K562 (cell line): Measurements from ENCODE around the gene CPLANE2. TPM values are rescaled to one million over a fixed set of nuclear protein-coding genes. Genes with fewer than 3 reads are reported as not detected.

Experiments used
- CBX1 ChIP-seq: sonication (generic); IDR thresholded peaks from 2 replicates; pipeline ENCODE4 v1.6.1; 2016; ENCODE audit warnings: antibody characterized with exemption, low read depth, mild to moderate bottlenecking
- CTBP1 ChIP-seq: fragments of 450-650 bp; IDR thresholded peaks from 2 replicates; pipeline ENCODE4 v1.6.1; 2016; ENCODE audit warnings: borderline replicate concordance
- CTCF ChIP-seq, 3 experiments: IDR thresholded peaks in 2 of 3; conservative IDR thresholded peaks in 1 of 3; 2 replicates each; pipeline ENCODE4 v1.5.1; 2011 to 2012; ENCODE audit warnings: low read length in 3 of 3, mild to moderate bottlenecking in 3 of 3, control low read depth in 2 of 3, improper control_type of control experiment in 1 of 3, inconsistent platforms in 1 of 3, low read depth in 1 of 3, mixed read lengths in 1 of 3, moderate library complexity in 1 of 3; ENCODE audit not compliant: insufficient read depth in 2 of 3
- DACH1 ChIP-seq: fragments of 450-650 bp; IDR thresholded peaks from 2 replicates; pipeline ENCODE4 v1.6.1; 2018; ENCODE audit not compliant: partially characterized antibody
- HDAC1 ChIP-seq, 2 experiments: fragments of 450-650 bp; IDR thresholded peaks; 2 replicates each; pipeline ENCODE4 v1.6.1; 2016 to 2017; ENCODE audit warnings: inconsistent platforms in 1 of 2, mild to moderate bottlenecking in 1 of 2, moderate library complexity in 1 of 2
- HNRNPL ChIP-seq: fragments of 200-400 bp; formaldehyde crosslinking; IDR thresholded peaks from 2 replicates; pipeline ENCODE4 v1.6.1; 2017; ENCODE audit warnings: low read depth, mild to moderate bottlenecking, low read length
- MNT ChIP-seq, 2 experiments: fragments of 450-650 bp; conservative IDR thresholded peaks; 2 replicates each; pipeline ENCODE4 v1.6.1; 2017; ENCODE audit warnings: mild to moderate bottlenecking in 2 of 2, moderate library complexity in 2 of 2
- MYNN ChIP-seq, 2 experiments: sonication (generic); formaldehyde crosslinking in 1 of 2; IDR thresholded peaks; 2 replicates each; pipeline versions ENCODE4 v1.5.0 to v1.6.1; 2016 to 2020; ENCODE audit warnings: antibody characterized with exemption in 1 of 2, missing genetic modification reagents in 1 of 2
- TAF7 ChIP-seq: fragments of 450-650 bp; IDR thresholded peaks from 2 replicates; pipeline ENCODE4 v1.6.1; 2016; ENCODE audit warnings: missing genetic modification characterization, missing compliant biosample characterization
- TOE1 ChIP-seq, 2 experiments: fragments of 450-650 bp in 1 of 2; sonication (generic) in 1 of 2; formaldehyde crosslinking in 1 of 2; IDR thresholded peaks; 2 replicates each; pipeline versions ENCODE4 v1.7.1 to v1.8.0; 2016 to 2022; ENCODE audit warnings: borderline replicate concordance in 2 of 2, mild to moderate bottlenecking in 2 of 2, antibody characterized with exemption in 1 of 2, inconsistent platforms in 1 of 2, low read depth in 1 of 2, missing genetic modification reagents in 1 of 2, moderate library complexity in 1 of 2
- ZHX1 ChIP-seq: fragments of 150-350 bp; conservative IDR thresholded peaks from 2 replicates; pipeline ENCODE4 v1.6.1; 2014; ENCODE audit warnings: low read length
- ZNF395 ChIP-seq: fragments of 200-800 bp; sonication (Bioruptor generic); IDR thresholded peaks from 2 replicates; pipeline ENCODE4 v1.6.1; 2017; ENCODE audit warnings: missing genetic modification characterization, missing compliant biosample characterization
- ZNF592 ChIP-seq: fragments of 450-650 bp; IDR thresholded peaks from 2 replicates; pipeline ENCODE4 v1.6.1; 2017; ENCODE audit warnings: antibody characterized with exemption, mild to moderate bottlenecking
- polyA plus RNA-seq, 8 experiments: library from polyadenylated mRNA; depleted of rRNA in 4 of 8; stranded (reverse) in 5 of 8; unstranded in 3 of 8; fragments of >200 nt; fragmentation: Nextera tagmentation in 2 of 8; fragmentation: Illumina TruSeq in 1 of 8; extraction: Ambion mirVana in 2 of 8; extraction: Trizol in 1 of 8; gene quantifications; 2 replicates each; pipeline versions ENCODE4 v1.2.1 to v1.2.3, GENCODE V29; 2011 to 2014; ENCODE audit warnings: inconsistent platforms in 1 of 8, missing spikeins in 1 of 8
- total RNA-seq, 7 experiments: library from RNA; depleted of rRNA in 6 of 7; stranded (reverse); fragments of >200 nt in 6 of 7; fragmentation: Illumina TruSeq in 2 of 7; extraction: Trizol in 2 of 7; gene quantifications; 2 replicates each; pipeline versions ENCODE4 v1.2.1 to v1.2.3, GENCODE V29; 2011 to 2021; ENCODE audit warnings: low replicate concordance in 1 of 7

The CPLANE2 gene
- total and polyA plus RNA-seq, 9 of the 15 experiments (the other 6 are each of a cell fraction or from before 2014, with no cell fraction given) = 0.17 to 20.9 (median 8.1) TPM

GRCh38 chr1:16235944-16236510, 956 bp downstream of the CPLANE2 start (continued):
- no peak for TF ChIP-seq ZHX1
- TF ChIP-seq DACH1 = peak; percentile 26
- peak; percentile 15 for TF ChIP-seq ZNF592
- TF ChIP-seq CBX1 = no peak
- TF ChIP-seq CTBP1 = 0 out of 2 replicates have a peak, but pooled peaks have one; percentile 4
- peak; percentile 50; the same call in 1 of the 2 replicates for TF ChIP-seq MYNN (IDR thresholded peaks at IDR 0.05)
- no peak for TF ChIP-seq MYNN (CRISPR knock-in tag; IDR thresholded peaks at IDR 0.05)
- 0 out of 2 replicates have a peak, but pooled peaks have one; percentile 39 for TF ChIP-seq ZNF395
- no peak for TF ChIP-seq TOE1 (IDR thresholded peaks at IDR 0.05; ENCODE audit: borderline replicate concordance)
- TF ChIP-seq TOE1 (CRISPR knock-in tag; IDR thresholded peaks at IDR 0.05; ENCODE audit: borderline replicate concordance, low read depth) = 0 out of 2 replicates have a peak, but pooled peaks have one; percentile 34
- TF ChIP-seq TAF7 (tag) = no peak
- TF ChIP-seq CTCF (IDR thresholded peaks at IDR 0.05 in 2 of 3, conservative IDR thresholded peaks at IDR 0.05 in 1 of 3; ENCODE audit: insufficient read depth in 2 of 3, low read depth in 1 of 3, low read length in 3 of 3) = peak in 2 of 3 experiments; percentile 15 to 28; a peak in 1 of 6 replicates
- TF ChIP-seq HNRNPL = no peak
- no peak for TF ChIP-seq HDAC1 (IDR thresholded peaks at IDR 0.05)
- 0 out of 4 replicates have a peak, but pooled peaks of 1 of the 2 experiments have one; percentile 19 for TF ChIP-seq MNT (conservative IDR thresholded peaks at IDR 0.05)
